Measurements from ENCODE around the gene ADORA2A.

DNA sequence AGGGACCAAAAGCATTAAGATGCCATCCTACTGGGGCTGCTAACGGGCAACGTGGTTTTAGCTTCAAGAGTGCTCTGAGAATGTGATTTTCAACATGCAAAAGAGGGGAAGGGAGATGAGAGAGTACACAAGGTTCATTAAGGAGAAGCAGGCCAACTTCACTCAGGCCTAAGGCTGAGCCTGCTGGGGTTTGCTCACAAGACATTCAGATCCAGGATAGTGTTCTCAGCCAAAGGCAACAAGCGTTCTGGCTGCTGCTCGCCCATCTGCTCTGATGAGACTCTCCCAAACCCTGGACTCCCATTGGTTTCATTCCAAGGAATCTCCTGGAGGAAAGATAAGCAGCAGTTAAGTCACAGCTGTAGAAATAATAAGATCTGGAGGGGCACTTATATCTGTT, 44.2 kb downstream of the ADORA2A start:
- TF ChIP-seq SMARCC2 (IDR thresholded peaks at IDR 0.05) (no peak), NFYB (CRISPR knock-in tag; IDR thresholded peaks at IDR 0.05) (no peak), ZNF552 (CRISPR knock-in tag; IDR thresholded peaks at IDR 0.05; ENCODE audit: borderline replicate concordance) (no peak), MED13 (CRISPR knock-in tag; IDR thresholded peaks at IDR 0.05) (no peak), MYC (CRISPR knock-in tag; IDR thresholded peaks at IDR 0.05; ENCODE audit: borderline replicate concordance) (no peak), TBX2 (CRISPR knock-in tag; IDR thresholded peaks at IDR 0.05; ENCODE audit: borderline replicate concordance) (no peak), FOXK1 (CRISPR knock-in tag; IDR thresholded peaks at IDR 0.05; ENCODE audit: borderline replicate concordance, low read depth) (no peak), NR1H2 (CRISPR knock-in tag; IDR thresholded peaks at IDR 0.05; ENCODE audit: borderline replicate concordance, low read depth) (no peak)
- TF ChIP-seq, protein P1, sequence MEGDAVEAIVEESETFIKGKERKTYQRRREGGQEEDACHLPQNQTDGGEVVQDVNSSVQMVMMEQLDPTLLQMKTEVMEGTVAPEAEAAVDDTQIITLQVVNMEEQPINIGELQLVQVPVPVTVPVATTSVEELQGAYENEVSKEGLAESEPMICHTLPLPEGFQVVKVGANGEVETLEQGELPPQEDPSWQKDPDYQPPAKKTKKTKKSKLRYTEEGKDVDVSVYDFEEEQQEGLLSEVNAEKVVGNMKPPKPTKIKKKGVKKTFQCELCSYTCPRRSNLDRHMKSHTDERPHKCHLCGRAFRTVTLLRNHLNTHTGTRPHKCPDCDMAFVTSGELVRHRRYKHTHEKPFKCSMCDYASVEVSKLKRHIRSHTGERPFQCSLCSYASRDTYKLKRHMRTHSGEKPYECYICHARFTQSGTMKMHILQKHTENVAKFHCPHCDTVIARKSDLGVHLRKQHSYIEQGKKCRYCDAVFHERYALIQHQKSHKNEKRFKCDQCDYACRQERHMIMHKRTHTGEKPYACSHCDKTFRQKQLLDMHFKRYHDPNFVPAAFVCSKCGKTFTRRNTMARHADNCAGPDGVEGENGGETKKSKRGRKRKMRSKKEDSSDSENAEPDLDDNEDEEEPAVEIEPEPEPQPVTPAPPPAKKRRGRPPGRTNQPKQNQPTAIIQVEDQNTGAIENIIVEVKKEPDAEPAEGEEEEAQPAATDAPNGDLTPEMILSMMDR (CRISPR knock-in tag; IDR thresholded peaks at IDR 0.05), result no peak
- TF ChIP-seq, protein P2, sequence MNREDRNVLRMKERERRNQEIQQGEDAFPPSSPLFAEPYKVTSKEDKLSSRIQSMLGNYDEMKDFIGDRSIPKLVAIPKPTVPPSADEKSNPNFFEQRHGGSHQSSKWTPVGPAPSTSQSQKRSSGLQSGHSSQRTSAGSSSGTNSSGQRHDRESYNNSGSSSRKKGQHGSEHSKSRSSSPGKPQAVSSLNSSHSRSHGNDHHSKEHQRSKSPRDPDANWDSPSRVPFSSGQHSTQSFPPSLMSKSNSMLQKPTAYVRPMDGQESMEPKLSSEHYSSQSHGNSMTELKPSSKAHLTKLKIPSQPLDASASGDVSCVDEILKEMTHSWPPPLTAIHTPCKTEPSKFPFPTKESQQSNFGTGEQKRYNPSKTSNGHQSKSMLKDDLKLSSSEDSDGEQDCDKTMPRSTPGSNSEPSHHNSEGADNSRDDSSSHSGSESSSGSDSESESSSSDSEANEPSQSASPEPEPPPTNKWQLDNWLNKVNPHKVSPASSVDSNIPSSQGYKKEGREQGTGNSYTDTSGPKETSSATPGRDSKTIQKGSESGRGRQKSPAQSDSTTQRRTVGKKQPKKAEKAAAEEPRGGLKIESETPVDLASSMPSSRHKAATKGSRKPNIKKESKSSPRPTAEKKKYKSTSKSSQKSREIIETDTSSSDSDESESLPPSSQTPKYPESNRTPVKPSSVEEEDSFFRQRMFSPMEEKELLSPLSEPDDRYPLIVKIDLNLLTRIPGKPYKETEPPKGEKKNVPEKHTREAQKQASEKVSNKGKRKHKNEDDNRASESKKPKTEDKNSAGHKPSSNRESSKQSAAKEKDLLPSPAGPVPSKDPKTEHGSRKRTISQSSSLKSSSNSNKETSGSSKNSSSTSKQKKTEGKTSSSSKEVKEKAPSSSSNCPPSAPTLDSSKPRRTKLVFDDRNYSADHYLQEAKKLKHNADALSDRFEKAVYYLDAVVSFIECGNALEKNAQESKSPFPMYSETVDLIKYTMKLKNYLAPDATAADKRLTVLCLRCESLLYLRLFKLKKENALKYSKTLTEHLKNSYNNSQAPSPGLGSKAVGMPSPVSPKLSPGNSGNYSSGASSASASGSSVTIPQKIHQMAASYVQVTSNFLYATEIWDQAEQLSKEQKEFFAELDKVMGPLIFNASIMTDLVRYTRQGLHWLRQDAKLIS (CRISPR knock-in tag; IDR thresholded peaks at IDR 0.05), result no peak
- TF ChIP-seq, protein P3, sequence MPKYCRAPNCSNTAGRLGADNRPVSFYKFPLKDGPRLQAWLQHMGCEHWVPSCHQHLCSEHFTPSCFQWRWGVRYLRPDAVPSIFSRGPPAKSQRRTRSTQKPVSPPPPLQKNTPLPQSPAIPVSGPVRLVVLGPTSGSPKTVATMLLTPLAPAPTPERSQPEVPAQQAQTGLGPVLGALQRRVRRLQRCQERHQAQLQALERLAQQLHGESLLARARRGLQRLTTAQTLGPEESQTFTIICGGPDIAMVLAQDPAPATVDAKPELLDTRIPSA (CRISPR knock-in tag; IDR thresholded peaks at IDR 0.05; ENCODE audit: borderline replicate concordance), result no peak
- TF ChIP-seq, protein P4, sequence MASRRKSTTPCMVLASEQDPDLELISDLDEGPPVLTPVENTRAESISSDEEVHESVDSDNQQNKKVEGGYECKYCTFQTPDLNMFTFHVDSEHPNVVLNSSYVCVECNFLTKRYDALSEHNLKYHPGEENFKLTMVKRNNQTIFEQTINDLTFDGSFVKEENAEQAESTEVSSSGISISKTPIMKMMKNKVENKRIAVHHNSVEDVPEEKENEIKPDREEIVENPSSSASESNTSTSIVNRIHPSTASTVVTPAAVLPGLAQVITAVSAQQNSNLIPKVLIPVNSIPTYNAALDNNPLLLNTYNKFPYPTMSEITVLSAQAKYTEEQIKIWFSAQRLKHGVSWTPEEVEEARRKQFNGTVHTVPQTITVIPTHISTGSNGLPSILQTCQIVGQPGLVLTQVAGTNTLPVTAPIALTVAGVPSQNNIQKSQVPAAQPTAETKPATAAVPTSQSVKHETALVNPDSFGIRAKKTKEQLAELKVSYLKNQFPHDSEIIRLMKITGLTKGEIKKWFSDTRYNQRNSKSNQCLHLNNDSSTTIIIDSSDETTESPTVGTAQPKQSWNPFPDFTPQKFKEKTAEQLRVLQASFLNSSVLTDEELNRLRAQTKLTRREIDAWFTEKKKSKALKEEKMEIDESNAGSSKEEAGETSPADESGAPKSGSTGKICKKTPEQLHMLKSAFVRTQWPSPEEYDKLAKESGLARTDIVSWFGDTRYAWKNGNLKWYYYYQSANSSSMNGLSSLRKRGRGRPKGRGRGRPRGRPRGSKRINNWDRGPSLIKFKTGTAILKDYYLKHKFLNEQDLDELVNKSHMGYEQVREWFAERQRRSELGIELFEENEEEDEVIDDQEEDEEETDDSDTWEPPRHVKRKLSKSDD (CRISPR knock-in tag; IDR thresholded peaks at IDR 0.05; ENCODE audit: low read depth), result no peak
- TF ChIP-seq, protein P5, sequence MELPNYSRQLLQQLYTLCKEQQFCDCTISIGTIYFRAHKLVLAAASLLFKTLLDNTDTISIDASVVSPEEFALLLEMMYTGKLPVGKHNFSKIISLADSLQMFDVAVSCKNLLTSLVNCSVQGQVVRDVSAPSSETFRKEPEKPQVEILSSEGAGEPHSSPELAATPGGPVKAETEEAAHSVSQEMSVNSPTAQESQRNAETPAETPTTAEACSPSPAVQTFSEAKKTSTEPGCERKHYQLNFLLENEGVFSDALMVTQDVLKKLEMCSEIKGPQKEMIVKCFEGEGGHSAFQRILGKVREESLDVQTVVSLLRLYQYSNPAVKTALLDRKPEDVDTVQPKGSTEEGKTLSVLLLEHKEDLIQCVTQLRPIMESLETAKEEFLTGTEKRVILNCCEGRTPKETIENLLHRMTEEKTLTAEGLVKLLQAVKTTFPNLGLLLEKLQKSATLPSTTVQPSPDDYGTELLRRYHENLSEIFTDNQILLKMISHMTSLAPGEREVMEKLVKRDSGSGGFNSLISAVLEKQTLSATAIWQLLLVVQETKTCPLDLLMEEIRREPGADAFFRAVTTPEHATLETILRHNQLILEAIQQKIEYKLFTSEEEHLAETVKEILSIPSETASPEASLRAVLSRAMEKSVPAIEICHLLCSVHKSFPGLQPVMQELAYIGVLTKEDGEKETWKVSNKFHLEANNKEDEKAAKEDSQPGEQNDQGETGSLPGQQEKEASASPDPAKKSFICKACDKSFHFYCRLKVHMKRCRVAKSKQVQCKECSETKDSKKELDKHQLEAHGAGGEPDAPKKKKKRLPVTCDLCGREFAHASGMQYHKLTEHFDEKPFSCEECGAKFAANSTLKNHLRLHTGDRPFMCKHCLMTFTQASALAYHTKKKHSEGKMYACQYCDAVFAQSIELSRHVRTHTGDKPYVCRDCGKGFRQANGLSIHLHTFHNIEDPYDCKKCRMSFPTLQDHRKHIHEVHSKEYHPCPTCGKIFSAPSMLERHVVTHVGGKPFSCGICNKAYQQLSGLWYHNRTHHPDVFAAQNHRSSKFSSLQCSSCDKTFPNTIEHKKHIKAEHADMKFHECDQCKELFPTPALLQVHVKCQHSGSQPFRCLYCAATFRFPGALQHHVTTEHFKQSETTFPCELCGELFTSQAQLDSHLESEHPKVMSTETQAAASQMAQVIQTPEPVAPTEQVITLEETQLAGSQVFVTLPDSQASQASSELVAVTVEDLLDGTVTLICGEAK (IDR thresholded peaks at IDR 0.05), result no peak
- TF ChIP-seq, protein P5 (CRISPR knock-in tag; IDR thresholded peaks at IDR 0.05), result no peak

Data from HepG2 (cell line).